Femur (tissue), 1 donor: ENCODE results near the gene PBXIP1.

Experiments
- DNase-seq: peaks from one replicate; pipeline ENCODE4 v3.0.0-alpha.2; 2017

PBXIP1 gene, protein sequence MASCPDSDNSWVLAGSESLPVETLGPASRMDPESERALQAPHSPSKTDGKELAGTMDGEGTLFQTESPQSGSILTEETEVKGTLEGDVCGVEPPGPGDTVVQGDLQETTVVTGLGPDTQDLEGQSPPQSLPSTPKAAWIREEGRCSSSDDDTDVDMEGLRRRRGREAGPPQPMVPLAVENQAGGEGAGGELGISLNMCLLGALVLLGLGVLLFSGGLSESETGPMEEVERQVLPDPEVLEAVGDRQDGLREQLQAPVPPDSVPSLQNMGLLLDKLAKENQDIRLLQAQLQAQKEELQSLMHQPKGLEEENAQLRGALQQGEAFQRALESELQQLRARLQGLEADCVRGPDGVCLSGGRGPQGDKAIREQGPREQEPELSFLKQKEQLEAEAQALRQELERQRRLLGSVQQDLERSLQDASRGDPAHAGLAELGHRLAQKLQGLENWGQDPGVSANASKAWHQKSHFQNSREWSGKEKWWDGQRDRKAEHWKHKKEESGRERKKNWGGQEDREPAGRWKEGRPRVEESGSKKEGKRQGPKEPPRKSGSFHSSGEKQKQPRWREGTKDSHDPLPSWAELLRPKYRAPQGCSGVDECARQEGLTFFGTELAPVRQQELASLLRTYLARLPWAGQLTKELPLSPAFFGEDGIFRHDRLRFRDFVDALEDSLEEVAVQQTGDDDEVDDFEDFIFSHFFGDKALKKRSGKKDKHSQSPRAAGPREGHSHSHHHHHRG

DNA sequence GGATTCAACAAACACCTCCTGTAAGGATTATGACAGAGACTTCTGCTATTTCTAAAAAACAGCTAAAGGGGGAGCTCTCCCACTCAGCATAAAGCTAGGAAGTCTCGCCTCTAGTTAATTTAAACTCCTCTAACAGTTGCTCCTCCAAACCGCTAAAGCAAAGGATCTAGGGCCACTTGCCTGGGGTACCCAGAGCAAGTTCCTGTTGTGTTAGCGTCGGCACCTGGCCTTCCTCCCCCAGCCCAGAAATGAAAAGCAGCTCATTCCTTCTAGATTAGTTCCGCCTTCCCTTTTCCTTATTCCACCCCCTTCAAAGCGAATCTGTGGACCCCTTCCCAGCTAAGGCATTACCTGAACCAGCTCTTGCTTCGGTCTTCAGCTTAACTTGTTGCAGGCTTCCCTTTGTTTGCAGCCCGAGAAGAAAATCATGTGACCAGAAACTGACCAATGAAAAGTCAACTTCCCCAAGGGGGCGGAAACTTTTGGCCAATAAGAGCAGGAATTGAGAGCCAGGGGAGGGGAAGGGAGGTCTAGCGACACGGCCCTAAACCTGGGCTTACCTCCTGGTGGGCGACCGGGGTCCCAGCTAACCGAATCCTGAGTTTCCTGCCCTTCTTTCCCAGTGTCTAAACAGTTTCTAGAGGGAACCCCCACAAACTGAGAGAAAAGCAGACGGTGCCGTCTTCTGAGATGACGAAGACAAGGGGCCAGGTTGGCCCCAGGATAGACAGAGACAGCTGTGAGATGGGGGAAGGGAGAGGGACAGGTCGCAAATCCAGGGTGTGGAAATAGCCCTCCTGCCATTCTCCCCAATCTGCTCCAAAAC lies at the start of gene PBXIP1:
Gene PBXIP1 (minus strand): TSS at position 382 of the 826 bp plus-strand sequence. CDS start 2,378 bp downstream, outside the sequence.
- DNase-seq, result peak; percentile 95

DNA sequence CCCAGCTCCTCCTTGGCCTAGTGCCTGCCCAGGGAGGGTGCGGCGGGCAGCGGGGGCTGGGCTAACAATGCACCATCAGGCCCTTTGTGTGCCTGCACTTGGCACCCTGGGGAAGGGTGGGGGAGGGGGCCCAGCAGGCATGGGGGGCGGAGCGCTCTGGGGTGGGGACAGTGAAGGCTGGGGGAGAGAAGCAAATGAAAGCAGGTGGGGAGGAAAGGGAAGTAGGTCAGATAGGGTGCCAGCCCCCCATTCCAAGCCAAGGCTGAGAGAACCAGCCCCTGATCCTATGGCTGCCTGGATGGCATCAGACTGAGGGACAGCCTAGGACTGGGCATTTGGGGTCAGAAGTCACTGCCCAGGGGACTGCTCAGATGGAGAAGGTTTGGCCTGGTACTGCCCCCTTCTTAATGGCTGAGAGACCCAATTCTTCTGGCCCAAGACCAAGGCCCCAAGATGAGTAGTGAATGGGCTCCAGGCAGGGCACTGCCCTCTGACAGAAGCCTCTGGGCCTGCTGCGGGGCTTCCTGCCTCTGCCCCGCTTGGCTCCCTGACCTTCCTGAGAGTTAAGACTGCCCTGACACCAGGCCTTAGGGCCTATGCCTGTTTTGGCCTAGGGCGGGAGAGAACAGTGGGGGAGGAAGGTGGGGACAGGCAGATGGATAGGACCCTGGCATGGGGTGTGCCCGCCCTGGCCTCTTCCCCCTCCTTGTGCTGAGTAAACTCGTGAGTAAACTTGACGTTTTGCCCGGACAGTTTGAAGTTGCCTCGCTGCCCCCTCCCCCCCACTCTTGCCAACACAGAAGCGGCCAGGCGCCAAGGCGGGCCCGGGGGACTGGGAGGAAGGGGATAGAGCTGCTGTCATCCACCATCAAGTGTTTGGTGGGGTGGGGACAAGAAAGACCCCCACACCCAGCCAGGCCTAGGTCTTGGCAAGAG lies 49.4 kb upstream of the PBXIP1 start:
- DNase-seq, result peak; percentile 38

DNA sequence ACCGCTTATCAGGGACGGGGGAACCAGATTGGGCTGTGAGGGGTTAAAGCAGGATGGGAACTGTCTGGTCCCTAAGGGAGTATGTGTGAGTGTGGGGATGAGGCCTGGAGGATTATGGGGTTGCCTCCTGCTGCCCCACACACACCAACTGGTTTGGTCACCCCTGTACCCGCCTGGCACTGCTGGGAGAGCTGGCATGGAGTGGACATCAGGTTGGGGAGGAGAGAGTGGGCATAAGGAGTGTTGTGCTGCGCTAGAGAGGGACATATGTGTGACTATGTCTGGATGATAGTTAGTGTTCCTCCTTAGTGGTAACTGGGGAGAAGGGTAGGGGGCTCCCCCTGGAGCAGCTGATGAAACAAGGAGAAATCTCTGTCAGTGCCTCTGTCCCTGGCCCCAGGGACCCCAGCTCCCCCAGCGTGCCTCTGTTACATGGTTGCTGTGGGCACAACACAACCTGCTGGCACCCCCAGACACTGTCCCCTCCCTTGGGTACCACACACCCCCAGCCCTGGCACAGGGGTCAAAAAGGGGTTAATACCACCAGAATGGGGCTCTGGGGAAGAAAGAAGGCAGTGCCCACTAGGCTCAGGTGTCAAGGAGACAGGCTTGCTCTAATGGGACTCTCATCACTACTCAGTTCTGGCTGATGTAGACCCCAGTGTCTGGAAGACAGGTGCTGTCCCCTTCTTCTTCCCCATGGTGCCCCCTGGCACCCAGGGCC lies 48.6 kb upstream of the PBXIP1 start:
- DNase-seq, result no peak

DNA sequence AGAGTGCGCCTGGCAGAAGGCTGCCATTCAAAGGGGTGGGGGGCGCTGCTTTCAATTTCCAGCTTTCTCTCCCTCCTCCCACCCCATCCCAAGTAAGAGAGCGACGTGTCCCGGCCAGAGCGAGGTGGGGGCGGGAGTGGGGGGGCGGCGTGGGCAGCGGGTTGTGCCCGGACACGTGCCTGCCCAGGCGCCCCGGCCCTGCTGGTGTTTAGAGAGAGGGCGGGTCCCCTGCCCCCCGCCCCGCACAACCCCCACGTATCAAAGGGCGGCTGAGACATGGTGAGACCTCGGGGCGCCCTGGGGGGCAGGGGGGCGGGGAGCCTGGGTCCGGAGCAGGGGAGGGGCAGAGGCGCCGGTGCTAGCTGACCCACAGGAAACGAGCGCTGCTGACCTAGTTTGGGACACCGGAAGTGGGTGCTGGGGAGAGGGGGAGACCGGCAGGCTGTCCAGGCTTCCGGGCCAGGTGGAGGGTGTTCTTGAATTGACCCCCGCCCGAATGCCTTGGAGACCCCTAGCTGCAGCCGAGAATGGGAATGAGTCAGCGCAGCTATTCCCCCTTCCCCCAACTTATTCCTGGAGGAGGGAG lies 48.0 kb upstream of the PBXIP1 start:
- peak; percentile 77 for DNase-seq

DNA sequence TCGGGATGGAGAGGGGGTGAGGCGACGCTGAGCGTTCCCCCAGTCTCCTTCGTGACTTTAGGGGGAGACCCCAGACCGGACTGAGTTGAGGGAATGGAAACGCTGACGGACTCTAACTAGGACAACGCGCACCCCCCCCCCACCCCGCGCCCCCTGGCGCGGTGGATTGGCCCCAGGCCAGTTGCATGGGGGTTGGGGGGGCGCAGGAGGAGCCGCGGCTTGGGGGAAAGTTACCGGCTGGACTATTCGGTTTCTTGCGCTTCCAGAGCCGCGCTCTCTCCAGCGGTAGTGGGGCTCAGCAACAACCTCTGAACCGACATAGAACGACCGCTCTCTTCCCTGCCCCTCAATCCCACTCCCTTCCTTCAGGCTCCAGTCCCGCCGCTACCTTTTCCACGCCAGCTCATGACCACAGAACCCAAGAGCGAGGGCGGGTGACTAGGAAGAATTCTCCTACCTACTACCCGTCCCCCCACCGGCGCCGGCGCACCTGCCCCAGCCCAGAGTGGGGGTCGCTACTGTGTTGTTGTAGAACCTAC lies 47.4 kb upstream of the PBXIP1 start:
- peak; percentile 62 for DNase-seq

DNA sequence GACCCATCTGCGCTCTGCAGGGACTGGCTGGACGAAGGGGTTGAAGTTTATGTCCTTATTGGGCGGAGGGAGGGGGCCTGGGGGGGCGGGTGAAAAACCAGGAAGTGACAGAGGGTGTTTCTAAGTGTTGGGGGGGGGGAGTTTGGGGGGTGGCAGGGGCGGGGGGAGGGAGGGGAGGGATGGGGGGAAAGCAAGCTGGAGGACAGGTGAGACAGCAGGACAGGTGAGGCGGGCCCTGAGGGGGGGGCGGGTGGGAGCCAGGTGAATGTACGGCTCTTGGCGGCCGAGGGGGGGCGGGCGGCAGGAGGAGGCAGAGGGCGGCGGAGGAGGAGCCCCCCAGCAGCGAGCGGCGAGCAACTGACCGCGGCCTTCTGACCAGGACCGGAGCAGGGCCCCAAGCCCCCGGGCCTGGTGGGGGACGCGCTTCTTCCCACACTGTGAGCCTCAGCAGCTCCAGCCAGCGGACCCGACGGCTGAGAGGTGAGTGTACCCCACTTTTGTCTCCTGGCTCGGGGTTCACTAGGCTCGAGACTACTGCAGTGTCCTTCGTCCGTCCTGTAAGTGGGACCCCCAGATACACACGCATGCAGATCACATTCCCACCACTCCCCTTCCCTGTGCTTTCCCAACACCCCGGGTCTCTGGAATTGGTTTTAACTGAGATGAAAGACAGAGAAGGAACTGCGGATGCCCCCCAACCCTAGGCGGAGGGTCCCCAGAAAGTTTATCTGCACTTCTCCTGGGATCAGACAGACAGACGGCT lies 46.7 kb upstream of the PBXIP1 start, which contains the start of gene ZBTB7B:
Gene ZBTB7B (plus strand): TSS at position 339 of the 763 bp plus-strand sequence. CDS start 11,859 bp downstream, outside the sequence.
- peak; percentile 66 for DNase-seq

DNA sequence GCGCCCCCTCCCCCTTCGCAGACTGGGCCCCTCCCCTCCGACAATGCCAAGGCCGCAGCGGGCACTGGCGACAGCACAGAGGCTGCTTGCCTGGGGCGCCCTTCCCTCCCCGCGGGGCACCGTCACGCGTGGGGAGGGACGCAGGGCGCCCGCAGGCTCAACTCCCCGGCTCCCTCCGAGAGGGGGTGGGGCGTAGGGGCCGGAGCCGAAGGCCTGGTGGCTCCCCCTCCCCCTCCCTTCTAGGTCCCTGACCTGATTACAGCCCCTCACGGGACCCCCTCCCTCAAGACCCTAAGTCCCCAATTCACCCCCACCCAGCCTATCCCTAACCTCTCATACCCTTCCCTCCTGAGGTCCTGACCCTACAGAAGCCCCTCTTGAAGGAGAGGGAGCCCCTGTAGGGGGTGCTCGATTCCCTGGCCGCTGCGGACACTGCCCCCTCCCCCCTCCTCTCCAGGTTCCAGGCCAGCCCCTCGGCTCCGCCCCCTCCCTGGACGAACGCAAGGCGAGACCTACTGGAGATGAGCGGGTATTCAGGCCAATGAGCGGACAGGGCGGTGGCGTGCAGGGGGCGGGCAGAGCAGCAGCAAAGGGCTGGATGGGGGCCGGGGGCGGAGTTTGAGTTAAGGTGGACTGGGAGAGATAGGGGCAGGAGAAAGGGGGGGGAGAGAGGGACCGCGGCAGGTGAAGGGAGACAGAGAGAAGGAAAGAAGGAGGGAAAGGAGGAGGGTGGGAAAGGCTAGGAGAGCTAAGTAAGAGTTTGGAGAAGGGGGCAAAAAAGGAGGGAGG lies 46.0 kb upstream of the PBXIP1 start:
- DNase-seq, result peak; percentile 100

DNA sequence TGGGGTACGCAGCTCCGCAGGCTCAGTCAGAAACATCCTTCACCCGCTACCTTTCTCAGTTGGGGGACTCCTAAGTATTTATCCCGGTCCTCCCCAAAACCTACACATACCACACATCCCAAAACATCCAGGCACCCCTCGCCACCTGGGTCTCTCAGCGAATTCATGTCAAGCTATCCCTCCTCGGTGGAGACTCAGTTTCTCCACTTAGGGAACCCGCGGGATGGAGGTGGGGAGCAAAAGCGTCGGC lies 45.5 kb upstream of the PBXIP1 start:
- DNase-seq, result no peak

DNA sequence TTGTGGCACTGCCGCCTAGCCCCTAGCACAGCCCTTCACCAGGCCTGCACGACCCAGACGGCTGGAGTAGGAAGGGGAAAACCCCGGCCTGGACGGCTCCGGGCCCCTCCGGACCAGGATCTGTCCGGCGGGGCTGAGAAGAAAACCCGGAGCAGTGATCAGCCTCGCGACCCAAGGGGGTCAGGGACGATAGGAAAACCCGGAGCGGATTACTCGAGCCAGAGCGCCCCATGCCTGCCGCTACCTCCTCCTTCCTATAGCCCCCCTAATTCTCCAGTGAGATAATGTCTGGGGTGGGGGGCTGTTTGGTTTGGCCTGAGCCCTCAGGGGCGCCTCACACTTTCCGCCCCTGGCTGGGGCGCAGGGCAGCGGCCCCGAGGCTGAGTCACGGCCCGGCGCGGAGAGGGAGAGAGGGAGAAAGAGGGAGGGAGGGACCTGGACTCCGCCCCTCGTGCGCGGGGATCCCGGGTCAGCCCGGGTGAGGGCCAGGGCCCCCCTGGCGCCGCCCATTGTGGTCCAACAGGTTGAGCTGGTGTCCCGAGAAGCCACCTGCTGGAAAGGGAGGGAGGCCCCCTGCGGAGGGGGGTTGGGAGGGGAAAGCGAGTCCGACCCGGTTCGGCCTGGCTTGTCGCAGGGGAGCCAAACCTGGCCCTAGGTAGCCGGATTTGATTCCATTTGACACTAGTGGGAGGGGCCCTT lies 45.0 kb upstream of the PBXIP1 start:
- peak; percentile 92 for DNase-seq

DNA sequence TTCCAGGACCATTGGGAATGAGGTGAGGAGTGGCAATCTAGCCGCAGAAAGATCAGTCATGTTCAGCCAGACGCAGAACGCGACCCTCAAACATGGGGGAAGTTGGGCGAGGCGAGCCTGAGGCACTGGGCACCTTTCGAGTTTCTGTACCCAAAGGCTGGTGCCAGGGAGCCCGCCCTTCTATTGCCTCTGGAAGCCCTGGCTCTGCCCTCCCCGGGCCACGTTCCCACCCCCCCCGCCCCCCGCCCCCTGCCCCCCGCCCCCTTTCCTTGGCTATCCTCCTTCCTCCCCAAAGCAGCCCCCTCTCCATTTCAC lies 44.5 kb upstream of the PBXIP1 start:
- DNase-seq, result no peak

DNA sequence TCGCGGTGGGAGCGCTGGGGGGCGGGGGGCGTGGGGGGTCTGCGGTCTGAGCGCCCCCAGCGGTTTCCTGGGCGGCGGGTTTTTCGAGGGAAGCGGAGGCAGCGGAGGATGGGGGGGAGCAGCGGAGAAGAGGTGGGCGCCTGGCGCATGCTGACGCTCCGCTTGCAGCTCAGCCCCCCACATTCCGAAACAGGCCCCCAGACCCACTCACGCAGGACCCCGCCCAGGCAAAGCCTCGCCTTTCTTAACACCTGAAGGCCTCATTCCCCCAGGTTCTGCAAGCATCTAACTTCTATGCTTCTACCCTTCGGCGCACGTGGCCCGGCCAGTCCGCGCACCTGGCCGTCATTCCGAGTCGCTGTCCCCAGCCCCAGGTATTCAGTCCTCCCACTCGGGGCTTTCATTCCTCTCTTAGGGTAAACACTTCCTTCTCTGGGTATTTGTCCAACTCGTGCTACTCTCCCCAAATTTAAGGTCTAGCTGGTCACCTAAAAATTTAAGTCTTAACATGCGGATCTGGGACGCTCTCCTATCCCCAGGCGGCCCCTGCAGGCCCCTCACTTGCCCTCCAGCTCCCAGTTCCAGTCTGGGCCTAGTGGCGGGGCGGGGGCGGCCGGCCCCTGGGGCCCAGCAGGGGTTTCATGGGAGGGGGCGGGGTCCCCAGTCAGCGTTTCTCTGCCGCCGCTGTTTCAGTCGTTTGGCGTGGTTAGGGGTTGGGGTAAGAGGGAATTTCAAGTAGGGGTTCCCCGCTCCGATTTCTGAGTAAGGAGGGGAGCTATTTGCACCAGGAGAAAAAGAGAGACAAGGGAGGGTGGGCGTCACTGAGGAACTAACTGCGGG lies 43.9 kb upstream of the PBXIP1 start:
- DNase-seq, result peak; percentile 66

DNA sequence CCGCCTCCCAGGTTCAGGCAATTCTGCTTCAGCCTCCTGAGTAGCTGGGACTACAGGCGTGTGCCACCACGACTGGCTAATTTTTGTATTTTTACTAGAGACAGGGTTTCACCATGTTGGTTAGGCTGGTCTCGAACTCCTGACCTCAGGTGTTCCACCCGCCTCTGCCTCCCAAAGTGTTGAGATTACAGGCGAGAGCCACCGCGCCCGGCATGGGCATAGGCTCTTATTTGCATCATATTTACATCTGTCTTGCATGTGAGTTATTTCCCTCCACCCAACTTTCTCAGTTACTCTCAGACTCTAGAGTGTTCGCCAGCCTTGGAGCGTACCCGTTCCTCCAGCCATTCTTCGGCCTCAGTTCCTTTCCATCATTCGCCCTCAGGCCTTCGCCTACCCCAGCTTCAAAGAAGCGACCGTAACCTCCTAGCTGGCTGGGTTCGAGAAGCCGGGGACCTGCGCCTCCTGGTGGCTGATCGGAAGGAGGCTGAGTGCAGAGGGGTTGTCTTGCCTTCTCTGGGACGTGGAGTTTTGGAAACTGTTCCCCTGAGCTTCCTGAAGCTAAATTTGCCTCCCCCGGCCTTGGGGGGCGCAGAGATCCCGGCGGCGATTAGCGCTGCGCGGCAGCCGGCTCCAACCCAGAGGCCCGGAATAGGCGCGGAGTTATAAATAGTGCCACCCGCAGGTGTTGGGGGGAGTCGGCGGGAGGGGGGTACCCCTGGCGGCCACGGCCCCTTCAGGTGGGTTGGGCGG lies 43.1 kb upstream of the PBXIP1 start:
- DNase-seq, result peak; percentile 85

DNA sequence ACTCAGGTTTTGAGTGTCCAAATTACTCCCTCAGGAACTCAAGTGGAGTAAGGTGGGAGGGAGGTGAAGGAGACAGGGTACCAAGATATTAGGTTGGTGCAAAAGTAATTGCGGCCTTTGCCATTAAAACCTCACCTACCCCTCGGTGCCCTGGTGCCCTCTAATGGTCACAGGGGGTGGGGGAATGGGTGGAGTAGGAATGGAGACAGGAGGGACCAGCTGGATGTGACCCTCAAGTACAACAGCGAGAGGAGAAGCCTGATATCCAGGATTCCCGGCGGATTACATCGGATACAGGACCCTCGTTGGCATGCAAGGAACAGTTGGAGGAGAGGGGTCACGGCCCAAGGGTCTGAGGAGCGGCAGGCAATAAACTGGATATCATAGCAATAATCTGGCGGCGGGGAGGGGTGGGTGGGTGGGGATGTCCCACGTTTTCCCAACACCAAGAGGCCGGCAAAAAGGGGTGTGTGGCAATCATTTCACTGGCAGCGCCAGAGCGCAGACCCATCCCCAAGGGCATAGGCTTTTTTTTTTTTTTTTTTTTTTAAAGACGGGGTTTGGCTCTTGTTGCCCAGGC lies 42.4 kb upstream of the PBXIP1 start:
- no peak for DNase-seq

DNA sequence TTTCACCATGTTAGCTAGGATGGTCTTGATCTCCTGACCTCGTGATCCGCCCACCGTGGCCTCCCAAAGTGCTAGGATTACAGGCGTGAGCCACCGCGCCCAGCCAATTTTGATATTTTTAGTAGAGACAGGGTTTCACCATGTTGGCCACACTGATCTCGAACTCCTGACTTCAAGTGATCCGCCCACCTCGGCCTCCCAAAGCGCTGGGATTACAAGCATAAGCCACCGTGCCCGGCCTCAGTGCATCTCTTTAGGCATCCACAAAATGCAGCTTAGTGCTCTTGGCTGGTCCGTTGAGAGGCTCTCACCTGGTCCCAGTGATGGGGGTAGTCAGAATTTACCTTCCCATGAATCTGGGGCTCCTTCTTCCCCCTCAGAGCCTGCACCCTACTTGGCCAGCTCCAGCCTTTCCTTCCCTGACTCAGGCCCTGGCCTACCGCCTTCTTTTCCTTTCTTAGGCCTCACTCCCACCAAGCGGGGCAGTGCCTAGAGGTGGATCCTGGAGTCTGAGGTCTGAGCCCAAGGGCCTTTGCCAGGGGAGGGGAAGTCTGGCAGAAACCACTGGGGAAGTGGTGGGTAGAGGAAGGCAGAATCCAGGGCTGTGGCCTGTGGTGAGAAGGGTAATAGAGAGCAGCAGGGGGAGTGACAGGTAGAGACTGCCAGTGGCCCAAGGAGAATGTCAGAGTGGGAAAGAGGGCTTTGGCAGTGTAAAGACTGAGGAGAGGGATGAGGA lies 41.2 kb upstream of the PBXIP1 start:
- no peak for DNase-seq

DNA sequence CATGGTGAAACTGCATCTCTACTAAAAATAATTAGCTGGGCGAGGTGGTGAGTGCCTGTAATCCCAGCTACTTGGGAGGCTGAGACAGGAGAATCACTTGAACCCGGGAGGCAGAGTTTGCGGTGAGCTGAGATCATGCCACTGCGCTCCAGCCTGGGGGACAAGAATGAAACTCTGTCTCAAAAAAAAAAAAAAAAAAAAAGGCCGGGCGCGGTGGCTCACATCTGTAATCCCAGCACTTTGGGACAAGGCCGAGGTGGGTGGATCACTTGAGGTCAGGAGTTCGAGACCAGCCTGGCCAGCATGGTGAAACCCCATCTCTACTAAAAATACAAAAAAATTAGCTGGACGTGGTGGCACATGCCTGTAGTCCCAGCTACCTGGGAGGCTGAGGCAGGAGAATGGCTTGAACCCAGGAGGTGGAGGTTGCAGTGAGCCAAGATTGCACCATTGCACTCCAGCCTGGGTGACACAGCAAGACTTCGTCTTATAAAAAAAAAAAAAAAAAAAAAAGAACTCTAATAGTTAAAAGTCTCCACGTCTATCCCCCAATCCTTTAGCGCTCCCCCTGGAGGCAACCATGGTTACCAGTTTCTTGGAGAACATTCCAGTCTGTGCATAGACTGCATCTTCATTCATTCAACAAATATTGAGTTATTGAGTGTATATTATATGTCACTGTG lies 39.5 kb upstream of the PBXIP1 start:
- peak; percentile 64 for DNase-seq
